Tibial nerve (tissue), 4 donors: ENCODE results near the gene RBMXL2. TPM values are rescaled to one million over a fixed set of nuclear protein-coding genes. Genes with fewer than 3 reads are reported as not detected.

Source experiments
- DNase-seq, 2 donors: peaks; one replicate each; pipeline ENCODE4 v3.0.0-alpha.2; 2019; ENCODE audit warnings: low spot score in 2 of 2
- H3K27ac ChIP-seq, 4 donors: fragments of 200-600 bp; sonication (generic) in 3 of 4; one replicate each; pipeline ENCODE4 v1.5.1; 2017 to 2019; ENCODE audit warnings: mild to moderate bottlenecking in 1 of 4
- H3K27me3 ChIP-seq, 2 donors: fragments of 200-600 bp; sonication (generic) in 1 of 2; one replicate each; pipeline versions ENCODE4 v1.5.1 to v1.6.0; 2017 to 2019
- H3K36me3 ChIP-seq, 3 donors: fragments of 200-600 bp; sonication (generic); one replicate each; pipeline ENCODE4 v1.5.1; 2018 to 2019
- H3K4me1 ChIP-seq, 4 donors: fragments of 200-600 bp; sonication (generic) in 3 of 4; one replicate each; pipeline ENCODE4 v1.5.1; 2017 to 2019
- H3K4me3 ChIP-seq, 4 donors: fragments of 200-600 bp; sonication (generic) in 3 of 4; one replicate each; pipeline ENCODE4 v1.5.1; 2017 to 2019; ENCODE audit warnings: mild to moderate bottlenecking in 1 of 4, moderate library complexity in 1 of 4
- H3K9me3 ChIP-seq, 4 donors: fragments of 200-600 bp; sonication (generic) in 3 of 4; one replicate each; pipeline ENCODE4 v1.5.1; 2017 to 2019
- EP300 ChIP-seq, 2 donors: sonication (generic); formaldehyde crosslinking; IDR thresholded peaks; one replicate each; pipeline ENCODE4 v1.6.1; 2017; ENCODE audit warnings: antibody characterized with exemption in 2 of 2, mild to moderate bottlenecking in 1 of 2
- POLR2A ChIP-seq, 2 donors: fragments of 450-650 bp; IDR thresholded peaks; one replicate each; pipeline ENCODE4 v1.6.1; 2017; ENCODE audit warnings: antibody characterized with exemption in 2 of 2, mild to moderate bottlenecking in 2 of 2, moderate library complexity in 2 of 2
- WGBS, 2 donors: methylation state at CpG; one replicate each; pipeline ENCODE4 v1.1.5; 2018; 5-methylcytosine and 5-hydroxymethylcytosine counted together
- total RNA-seq, 4 donors: library from RNA; depleted of rRNA; stranded (reverse); fragments of >200 nt; gene quantifications; one replicate each; pipeline ENCODE4 v1.1.0, GENCODE V29; 2016
- TF ChIP-seq, protein P1 (sequence below), 5 experiments: fragments of 200-600 bp in 3 of 5; fragments of 450-650 bp in 2 of 5; sonication (generic) in 3 of 5; IDR thresholded peaks; one replicate each; pipeline ENCODE4 v1.5.1; 2016 to 2019; ENCODE audit warnings: antibody characterized with exemption in 5 of 5, mild to moderate bottlenecking in 3 of 5, moderate library complexity in 2 of 5

Gene RBMXL2
- total RNA-seq, 4 donors from 2014 or later, result 3.5 TPM; not detected in 3

DNA sequence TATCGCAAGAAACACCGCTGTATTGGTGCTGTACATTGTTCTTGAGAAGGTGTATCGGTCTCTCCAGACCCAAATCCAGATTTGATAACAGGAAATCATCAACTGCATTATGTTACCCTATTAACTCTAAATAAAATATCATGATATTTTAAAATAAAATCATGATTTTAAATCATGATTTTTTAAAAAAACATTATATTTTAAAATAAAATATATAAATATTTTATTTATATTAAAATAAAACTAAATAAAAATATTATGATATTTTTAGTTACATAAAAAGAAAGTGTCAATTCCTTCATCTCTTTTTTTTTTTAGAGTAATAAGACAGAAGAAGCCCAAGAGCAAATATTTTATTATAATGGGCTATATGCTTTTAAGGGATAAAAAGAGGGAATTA, 27.6 kb downstream of the RBMXL2 start:
- TF ChIP-seq POLR2A (IDR thresholded peaks at IDR 0.05) (no peak), EP300 (IDR thresholded peaks at IDR 0.05) (no peak)
- TF ChIP-seq, protein P1, sequence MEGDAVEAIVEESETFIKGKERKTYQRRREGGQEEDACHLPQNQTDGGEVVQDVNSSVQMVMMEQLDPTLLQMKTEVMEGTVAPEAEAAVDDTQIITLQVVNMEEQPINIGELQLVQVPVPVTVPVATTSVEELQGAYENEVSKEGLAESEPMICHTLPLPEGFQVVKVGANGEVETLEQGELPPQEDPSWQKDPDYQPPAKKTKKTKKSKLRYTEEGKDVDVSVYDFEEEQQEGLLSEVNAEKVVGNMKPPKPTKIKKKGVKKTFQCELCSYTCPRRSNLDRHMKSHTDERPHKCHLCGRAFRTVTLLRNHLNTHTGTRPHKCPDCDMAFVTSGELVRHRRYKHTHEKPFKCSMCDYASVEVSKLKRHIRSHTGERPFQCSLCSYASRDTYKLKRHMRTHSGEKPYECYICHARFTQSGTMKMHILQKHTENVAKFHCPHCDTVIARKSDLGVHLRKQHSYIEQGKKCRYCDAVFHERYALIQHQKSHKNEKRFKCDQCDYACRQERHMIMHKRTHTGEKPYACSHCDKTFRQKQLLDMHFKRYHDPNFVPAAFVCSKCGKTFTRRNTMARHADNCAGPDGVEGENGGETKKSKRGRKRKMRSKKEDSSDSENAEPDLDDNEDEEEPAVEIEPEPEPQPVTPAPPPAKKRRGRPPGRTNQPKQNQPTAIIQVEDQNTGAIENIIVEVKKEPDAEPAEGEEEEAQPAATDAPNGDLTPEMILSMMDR (IDR thresholded peaks at IDR 0.05), result no peak
- Histone ChIP-seq H3K36me3 (no peaks in the 10 kb centered on the region), H3K4me3 (no peak overlapping the region), H3K9me3 (no peaks in the 10 kb centered on the region), H3K27me3 (no peaks in the 10 kb centered on the region), H3K4me1 (no peaks in the 10 kb centered on the region), H3K27ac (no peak overlapping the region)
- 79 to 97% methylated on average over 3 of the region's 3 CpGs for WGBS, 2 donors
- no peak for DNase-seq

DNA sequence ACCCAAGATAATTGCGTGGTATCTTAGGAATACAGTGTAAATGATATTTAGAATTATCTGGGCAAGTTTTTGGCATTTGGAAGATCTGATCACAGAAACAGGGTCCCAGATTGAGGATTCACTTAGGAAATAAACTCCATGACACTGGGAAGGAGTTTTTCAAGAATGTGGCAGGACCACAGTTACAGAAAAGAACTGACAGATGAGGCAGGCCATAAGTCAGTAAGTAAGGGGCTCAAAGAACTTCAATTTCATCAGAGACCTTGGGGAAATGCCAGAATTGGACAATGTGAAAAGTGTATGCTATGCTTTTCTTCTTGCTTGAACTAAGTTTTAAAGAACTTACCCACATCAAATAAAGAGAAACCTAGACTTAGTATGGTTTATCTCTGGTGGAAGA, 49.3 kb downstream of the RBMXL2 start:
- H3K27me3 ChIP-seq, result no peaks in the 10 kb centered on the region
- H3K4me3 ChIP-seq, result no peak overlapping the region
- H3K27ac ChIP-seq, result no peak overlapping the region
- H3K4me1 ChIP-seq, result no peaks in the 10 kb centered on the region
- no peaks in the 10 kb centered on the region for H3K36me3 ChIP-seq
- no peak for DNase-seq
- no peaks in the 10 kb centered on the region for H3K9me3 ChIP-seq
- TF ChIP-seq, protein P1 (IDR thresholded peaks at IDR 0.05), result no peak
- TF ChIP-seq EP300 (IDR thresholded peaks at IDR 0.05) (no peak), POLR2A (IDR thresholded peaks at IDR 0.05) (no peak)
- WGBS, 2 donors, result 59 to 92% methylated on average over 1 of the region's 1 CpG

Other genes starting within 250 kb of the RBMXL2 start
- not detected for gene OR10A5, start 243.3 kb upstream of the RBMXL2 start, total RNA-seq
- gene OR10A2, start 225.9 kb upstream of the RBMXL2 start, total RNA-seq, result not detected
- not detected for gene OR10A4, start 212.4 kb upstream of the RBMXL2 start, total RNA-seq
- not detected for gene OR2D2, start 196.5 kb upstream of the RBMXL2 start, total RNA-seq
- not detected for gene OR2D3, start 168.0 kb upstream of the RBMXL2 start, total RNA-seq
- 1 to 10 TPM in 2 of 4 donors, under 1 TPM in 2; 0.20 to 2.6 (median 1.1) TPM for gene ZNF215, start 162.6 kb upstream of the RBMXL2 start, total RNA-seq
- gene ZNF214, start 68.7 kb upstream of the RBMXL2 start, total RNA-seq, result 1 to 10 TPM; 4.8 to 7.2 (median 5.9) TPM
- 1 to 10 TPM in 1 of 4 donors, under 1 TPM in 2, not detected in 1; 0.30 to 1.3 (median 0.59) TPM for gene NLRP14, start 68.5 kb upstream of the RBMXL2 start, total RNA-seq
- gene SYT9, start 162.9 kb downstream of the RBMXL2 start, total RNA-seq, result under 1 TPM in 2 of 4 donors, not detected in 2; 0.21 to 0.30 TPM